ENCODE measurements around the gene SHISA5. TPM values are rescaled to one million over a fixed set of nuclear protein-coding genes. Genes with fewer than 3 reads are reported as not detected.
A peak's percentile ranks its signal among the peaks of the same experiment; 100 is the strongest.

The SHISA5 gene
- total and polyA plus RNA-seq, 9 donors, result 59.7 to 150 (median 118) TPM

- Histone ChIP-seq H3K4me3 (no peak overlapping the region), H3K27me3 (no peaks in the 10 kb centered on the region), H3K36me3 (no peaks in the 10 kb centered on the region), H3K4me1 (ENCODE audit: insufficient read depth) (no peaks in the 10 kb centered on the region), H3K27ac (no peak overlapping the region), H3K9me3 (no peaks in the 10 kb centered on the region)
- intact Hi-C loops (cut with DNase I), result loop anchor here in 2 of 4 donors (2.0 to 5.0 kb wide), 3 partner anchors 42 to 87 kb away; no protein-coding TSS in a partner anchor
- TF ChIP-seq CTCF (IDR thresholded peaks at IDR 0.05) (peak; percentile 78 to 94 (median 92)), EP300 (IDR thresholded peaks at IDR 0.05) (no peak), POLR2A (IDR thresholded peaks at IDR 0.05) (peak; percentile 17)
- 65 to 70% (median 67%) methylated on average over 10 of the region's 10 CpGs for whole genome bisulfite sequencing, 3 donors
- DNase-seq, result peak; percentile 75 to 89 (median 85)
Measured at GRCh38 chr3:48548729-48549705, 45.0 kb upstream of the SHISA5 start.

GRCh38 chr3:48548126-48548525, 44.2 kb upstream of the SHISA5 start:
- H3K4me1 ChIP-seq (ENCODE audit: insufficient read depth), result no peaks in the 10 kb centered on the region
- WGBS, 3 donors, result 65 to 67% (median 66%) methylated on average over 5 of the region's 5 CpGs
- H3K36me3 ChIP-seq, result no peaks in the 10 kb centered on the region
- H3K4me3 ChIP-seq, result no peak overlapping the region
- TF ChIP-seq CTCF (IDR thresholded peaks at IDR 0.05), result no peak
- no peak for TF ChIP-seq EP300 (IDR thresholded peaks at IDR 0.05)
- no peak for TF ChIP-seq POLR2A (IDR thresholded peaks at IDR 0.05)
- H3K27ac ChIP-seq, result no peak overlapping the region
- intact Hi-C loops (cut with DNase I), result loop anchor here in 2 of 4 donors (2.0 to 5.0 kb wide), 3 partner anchors 41 to 86 kb away; no protein-coding TSS in a partner anchor
- H3K27me3 ChIP-seq, result no peaks in the 10 kb centered on the region
- no peak for DNase-seq
- no peaks in the 10 kb centered on the region for H3K9me3 ChIP-seq

- DNase-seq, result no peak
- H3K4me1 ChIP-seq (ENCODE audit: insufficient read depth), result no peaks in the 10 kb centered on the region
- H3K4me3 ChIP-seq, result no peak overlapping the region
- 72 to 76% (median 75%) methylated on average over 4 of the region's 4 CpGs for WGBS, 3 donors
- intact Hi-C loops (cut with DNase I), result loop anchor here in 2 of 4 donors (5.0 kb wide), 2 partner anchors 39 to 84 kb away; no protein-coding TSS in a partner anchor
- H3K27ac ChIP-seq, result no peak overlapping the region
- no peaks in the 10 kb centered on the region for H3K9me3 ChIP-seq
- TF ChIP-seq CTCF (IDR thresholded peaks at IDR 0.05) (no peak), POLR2A (IDR thresholded peaks at IDR 0.05) (no peak), EP300 (IDR thresholded peaks at IDR 0.05) (no peak)
- H3K36me3 ChIP-seq, result no peaks in the 10 kb centered on the region
- H3K27me3 ChIP-seq, result no peaks in the 10 kb centered on the region
Measured at GRCh38 chr3:48546203-48546829, 42.3 kb upstream of the SHISA5 start.

GRCh38 chr3:48544141-48544540, 40.2 kb upstream of the SHISA5 start:
- intact Hi-C loops (cut with DNase I), result no loop called here
- DNase-seq, result no peak
- Histone ChIP-seq H3K4me3 (no peak overlapping the region), H3K36me3 (no peaks in the 10 kb centered on the region), H3K4me1 (ENCODE audit: insufficient read depth) (no peaks in the 10 kb centered on the region), H3K27me3 (no peaks in the 10 kb centered on the region), H3K27ac (no peak overlapping the region), H3K9me3 (no peaks in the 10 kb centered on the region)
- no peak for TF ChIP-seq POLR2A (IDR thresholded peaks at IDR 0.05)
- TF ChIP-seq CTCF (IDR thresholded peaks at IDR 0.05), result no peak
- no peak for TF ChIP-seq EP300 (IDR thresholded peaks at IDR 0.05)
- 90 to 91% (median 90%) methylated on average over 5 of the region's 5 CpGs for WGBS, 3 donors

Data from ovary (tissue), 9 donors.